SH-SY5Y (cell line): ENCODE data around the gene KCTD7.
A peak's percentile ranks its signal among the peaks of the same experiment; 100 is the strongest.

Experiments
- GATA2 ChIP-seq: IDR thresholded peaks from 2 replicates; pipeline ENCODE4 v1.6.1; 2011; ENCODE audit warnings: mild to moderate bottlenecking, low read depth, low read length
- GATA3 ChIP-seq: IDR thresholded peaks from 2 replicates; pipeline ENCODE4 v1.6.1; 2011; ENCODE audit warnings: low read depth, mild to moderate bottlenecking, low read length, moderate library complexity

GRCh38 chr7:66591799-66592596 is 36.7 kb upstream of the KCTD7 start:
- TF ChIP-seq GATA3: no peak
- peak; percentile 82 for TF ChIP-seq GATA2
